ENCODE data around the gene RUNX2. TPM values are rescaled to one million over a fixed set of nuclear protein-coding genes. Genes with fewer than 3 reads are reported as not detected.

The RUNX2 gene
- total RNA-seq, 1 experiment from 2014 or later: 9.3 TPM

GRCh38 chr6:45472382-45472781, 144.3 kb downstream of the RUNX2 start:
- TF ChIP-seq CTCF (IDR thresholded peaks at IDR 0.05; ENCODE audit: unreplicated experiment): no peak
- POLR2A ChIA-PET: no interaction called here
- no TSS peak for BruUV-seq (replicated peaks)
- H3K36me3 Mint-ChIP-seq (ENCODE audit: insufficient read depth, unreplicated experiment): no peaks in the 10 kb centered on the region
- DNase-seq (ENCODE audit: unreplicated experiment): no peak
- no peaks in the 10 kb centered on the region for H3K9me3 Mint-ChIP-seq (ENCODE audit: unreplicated experiment)
- no peak overlapping the region for H3K4me3 Mint-ChIP-seq (ENCODE audit: unreplicated experiment)
- CTCF ChIA-PET: interaction anchor here (0.6 kb wide), 1 partner anchor 444 kb away, joined by 3 read pairs; no protein-coding TSS in a partner anchor
- H3K27ac Mint-ChIP-seq (ENCODE audit: low read depth, unreplicated experiment): no peak overlapping the region
- H3K4me1 Mint-ChIP-seq (ENCODE audit: insufficient read depth, unreplicated experiment): no peaks in the 10 kb centered on the region
- no peaks in the 10 kb centered on the region for H3K27me3 Mint-ChIP-seq (ENCODE audit: insufficient read depth, unreplicated experiment)
- intact Hi-C loops (cut with micrococcal nuclease): no loop called here

- Mint-ChIP-seq H3K27me3 (ENCODE audit: insufficient read depth, unreplicated experiment) (no peaks in the 10 kb centered on the region), H3K4me3 (ENCODE audit: unreplicated experiment) (no peak overlapping the region), H3K4me1 (ENCODE audit: insufficient read depth, unreplicated experiment) (no peaks in the 10 kb centered on the region), H3K36me3 (ENCODE audit: insufficient read depth, unreplicated experiment) (no peaks in the 10 kb centered on the region), H3K27ac (ENCODE audit: low read depth, unreplicated experiment) (no peak overlapping the region), H3K9me3 (ENCODE audit: unreplicated experiment) (no peaks in the 10 kb centered on the region)
- intact Hi-C loops (cut with micrococcal nuclease): no loop called here
- TF ChIP-seq CTCF (IDR thresholded peaks at IDR 0.05; ENCODE audit: unreplicated experiment): no peak
- BruUV-seq (replicated peaks): no TSS peak
- CTCF ChIA-PET: interaction anchor here (0.6 kb wide), 1 partner anchor 443 kb away, joined by 3 read pairs; no protein-coding TSS in a partner anchor
- DNase-seq (ENCODE audit: unreplicated experiment): no peak
- POLR2A ChIA-PET: no interaction called here
Observed at GRCh38 chr6:45473121-45473993, 145.2 kb downstream of the RUNX2 start.

- no peak for DNase-seq (ENCODE audit: unreplicated experiment)
- H3K36me3 Mint-ChIP-seq (ENCODE audit: insufficient read depth, unreplicated experiment): no peaks in the 10 kb centered on the region
- no peak overlapping the region for H3K27ac Mint-ChIP-seq (ENCODE audit: low read depth, unreplicated experiment)
- ChIA-PET POLR2A (no interaction called here), CTCF (interaction anchor here (1.1 to 1.7 kb wide), 2 partner anchors 9 to 26 kb away, joined by 3 to 5 read pairs; no protein-coding TSS in a partner anchor)
- H3K27me3 Mint-ChIP-seq (ENCODE audit: insufficient read depth, unreplicated experiment): no peaks in the 10 kb centered on the region
- intact Hi-C loops (cut with micrococcal nuclease): no loop called here
- H3K9me3 Mint-ChIP-seq (ENCODE audit: unreplicated experiment): no peaks in the 10 kb centered on the region
- no peak overlapping the region for H3K4me3 Mint-ChIP-seq (ENCODE audit: unreplicated experiment)
- BruUV-seq (replicated peaks): no TSS peak
- TF ChIP-seq CTCF (IDR thresholded peaks at IDR 0.05; ENCODE audit: unreplicated experiment): no peak
- H3K4me1 Mint-ChIP-seq (ENCODE audit: insufficient read depth, unreplicated experiment): no peaks in the 10 kb centered on the region
Observed at GRCh38 chr6:45474376-45474775, 146.2 kb downstream of the RUNX2 start.

- BruUV-seq (replicated peaks): no TSS peak
- intact Hi-C loops (cut with micrococcal nuclease): no loop called here
- Mint-ChIP-seq H3K27ac (ENCODE audit: low read depth, unreplicated experiment) (no peak overlapping the region), H3K4me1 (ENCODE audit: insufficient read depth, unreplicated experiment) (peaks cover 10% of the 10 kb centered on the region), H3K27me3 (ENCODE audit: insufficient read depth, unreplicated experiment) (no peaks in the 10 kb centered on the region), H3K36me3 (ENCODE audit: insufficient read depth, unreplicated experiment) (no peaks in the 10 kb centered on the region), H3K9me3 (ENCODE audit: unreplicated experiment) (no peaks in the 10 kb centered on the region), H3K4me3 (ENCODE audit: unreplicated experiment) (no peak overlapping the region)
- ChIA-PET POLR2A (interaction anchor here (0.7 kb wide), 1 partner anchor 86 kb away, joined by 3 read pairs; no protein-coding TSS in a partner anchor), CTCF (no interaction called here)
- no peak for DNase-seq (ENCODE audit: unreplicated experiment)
- TF ChIP-seq CTCF (IDR thresholded peaks at IDR 0.05; ENCODE audit: unreplicated experiment): no peak
Observed at GRCh38 chr6:45476341-45476740, 148.2 kb downstream of the RUNX2 start.
